ENCODE measurements around the gene UPF2.

DNA sequence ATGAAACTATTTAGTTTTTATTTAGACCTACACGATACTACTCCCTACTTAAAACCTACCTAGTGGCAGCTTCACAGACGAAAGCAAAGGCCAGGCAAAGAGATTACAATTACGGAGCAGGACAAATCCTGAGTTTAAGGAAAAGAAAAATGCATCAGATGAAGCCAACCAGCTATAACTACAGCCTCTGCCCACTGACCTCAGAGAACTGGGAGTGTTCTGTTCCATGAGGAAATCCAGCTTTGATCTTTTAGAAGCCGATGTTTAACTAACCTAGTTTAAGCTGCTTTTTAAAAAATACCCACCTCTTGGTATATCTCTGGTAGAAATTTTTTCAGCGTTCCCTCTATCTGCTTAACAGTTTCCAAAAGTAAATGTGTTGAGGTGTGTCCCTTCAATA, 3.0 kb upstream of the UPF2 start:
- TF ChIP-seq POLR2A (IDR thresholded peaks at IDR 0.05; ENCODE audit: low read length) = no peak
- TF ChIP-seq GATA1 (IDR thresholded peaks at IDR 0.05; ENCODE audit: low read depth, low read length) = no peak
